Stimulated activated CD8-positive, alpha-beta memory T cell treated with anti-CD3 and anti-CD28 coated beads, Interleukin-4, amount 100 ng/mL, for 48 hours (primary cell): ENCODE measurements around the gene OR4N5.
"Not testable (repeated sequence)": the region's sequence is repeated elsewhere in the genome, so short reads cannot be mapped to it uniquely, and the experiment has no call there.

Source experiments
- DNase-seq: peaks from one replicate; pipeline ENCODE4 v3.0.0-alpha.2; 2020

OR4N5 gene

GRCh38 chr14:20138520-20138919 lies at the start of gene OR4N5:
TSS of gene OR4N5 (plus strand) at chr14:20138820. CDS start at chr14:20143736, 4,916 bp downstream.
- no peak for DNase-seq

GRCh38 chr14:20092050-20092449 lies 46.6 kb upstream of the OR4N5 start:
- DNase-seq, result no peak

DNA sequence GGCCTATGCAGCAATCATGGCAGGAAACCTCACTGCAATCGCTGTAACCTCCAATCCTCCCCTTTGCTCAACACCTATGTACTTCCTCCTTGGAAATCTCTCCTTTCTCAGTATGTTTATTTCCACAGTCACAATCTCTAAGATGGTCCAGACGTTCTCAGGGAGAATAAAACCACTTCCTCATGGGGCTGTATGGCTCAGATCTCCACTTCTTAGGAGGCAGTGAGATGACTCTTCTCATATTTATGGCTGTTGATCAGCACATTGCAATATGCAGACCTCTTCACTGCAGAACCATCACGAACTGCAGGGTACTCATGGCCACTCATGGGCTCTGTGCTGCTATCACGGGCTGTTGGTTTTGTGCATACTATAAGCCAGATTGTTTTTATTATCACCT lies 45.2 kb upstream of the OR4N5 start:
- DNase-seq, result no peak

- not testable (repeated sequence) for DNase-seq
Measured at GRCh38 chr14:20098926-20099770, 39.5 kb upstream of the OR4N5 start.

DNA sequence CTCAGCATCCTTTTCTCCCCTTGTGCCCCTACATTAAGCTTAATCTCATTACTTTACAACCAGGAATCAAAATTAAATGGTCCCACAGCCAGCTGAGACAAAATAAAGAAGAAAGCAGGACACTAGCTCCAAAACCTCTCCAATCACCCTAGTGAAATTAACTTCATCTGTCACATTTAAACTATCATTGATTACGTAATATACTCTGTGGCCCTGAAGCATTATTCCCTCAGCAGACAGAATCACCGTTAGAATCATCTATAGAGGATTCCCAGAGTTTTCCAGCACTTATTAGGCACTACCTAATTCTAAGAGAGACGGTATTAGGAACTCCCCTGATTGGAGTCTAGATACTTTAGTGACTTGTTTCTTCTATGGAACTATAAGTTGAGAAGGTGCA lies 28.2 kb upstream of the OR4N5 start, which contains the start of gene OR4K17:
Gene OR4K17 (plus strand): TSS at position 302 of the 400 bp plus-strand sequence. CDS start 6,761 bp downstream, outside the sequence.
- DNase-seq, result no peak

DNA sequence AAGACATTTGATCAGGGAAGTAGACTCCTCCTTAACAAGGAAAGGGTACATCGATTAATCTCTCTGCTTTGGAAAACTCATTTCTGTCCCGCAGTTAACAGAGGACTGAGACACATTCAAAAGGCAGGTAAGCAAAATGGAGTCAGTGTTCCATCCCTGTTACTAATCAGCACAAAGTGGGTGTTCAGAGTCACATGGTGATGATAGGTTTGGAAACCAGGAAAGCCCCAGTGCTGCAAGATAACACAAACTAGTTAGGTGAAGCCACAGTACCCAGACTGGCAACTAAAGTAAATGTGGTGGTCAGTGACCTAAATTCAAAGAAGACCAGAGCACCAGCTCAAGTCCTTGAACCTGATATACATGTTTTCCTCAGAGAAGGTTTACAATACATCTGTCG lies 26.3 kb upstream of the OR4N5 start:
- no peak for DNase-seq

DNA sequence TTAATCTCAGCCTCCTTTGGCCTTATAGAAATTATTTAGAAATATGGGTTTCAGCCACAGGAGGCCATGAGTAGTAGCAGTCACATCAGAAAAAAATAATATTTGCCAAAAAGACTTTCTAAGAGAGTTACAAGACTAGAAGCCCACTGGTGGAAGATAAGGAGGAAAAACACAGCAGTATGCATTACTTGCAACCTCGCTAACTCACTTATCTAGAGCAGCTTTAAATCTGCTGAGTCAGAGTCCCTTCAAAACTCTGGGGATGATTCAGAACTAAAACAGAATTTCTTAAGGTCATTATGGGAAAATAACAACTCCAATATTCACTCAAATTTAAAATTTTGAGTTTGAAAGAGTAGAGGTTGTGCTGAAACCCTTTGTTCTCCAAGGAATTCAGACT lies 21.9 kb upstream of the OR4N5 start:
- no peak for DNase-seq

GRCh38 chr14:20118795-20119194 lies 19.8 kb upstream of the OR4N5 start:
- DNase-seq, result no peak

DNA sequence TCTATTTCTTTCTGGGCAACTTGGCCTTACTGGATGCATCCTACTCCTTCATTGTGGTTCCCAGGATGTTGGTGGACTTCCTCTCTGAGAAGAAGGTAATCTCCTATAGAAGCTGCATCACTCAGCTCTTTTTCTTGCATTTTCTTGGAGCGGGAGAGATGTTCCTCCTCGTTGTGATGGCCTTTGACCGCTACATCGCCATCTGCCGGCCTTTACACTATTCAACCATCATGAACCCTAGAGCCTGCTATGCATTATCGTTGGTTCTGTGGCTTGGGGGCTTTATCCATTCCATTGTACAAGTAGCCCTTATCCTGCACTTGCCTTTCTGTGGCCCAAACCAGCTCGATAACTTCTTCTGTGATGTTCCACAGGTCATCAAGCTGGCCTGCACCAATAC lies 5.3 kb downstream of the OR4N5 start:
- DNase-seq, result no peak

- no peak for DNase-seq
Measured at GRCh38 chr14:20144820-20145219, 6.2 kb downstream of the OR4N5 start.

DNA sequence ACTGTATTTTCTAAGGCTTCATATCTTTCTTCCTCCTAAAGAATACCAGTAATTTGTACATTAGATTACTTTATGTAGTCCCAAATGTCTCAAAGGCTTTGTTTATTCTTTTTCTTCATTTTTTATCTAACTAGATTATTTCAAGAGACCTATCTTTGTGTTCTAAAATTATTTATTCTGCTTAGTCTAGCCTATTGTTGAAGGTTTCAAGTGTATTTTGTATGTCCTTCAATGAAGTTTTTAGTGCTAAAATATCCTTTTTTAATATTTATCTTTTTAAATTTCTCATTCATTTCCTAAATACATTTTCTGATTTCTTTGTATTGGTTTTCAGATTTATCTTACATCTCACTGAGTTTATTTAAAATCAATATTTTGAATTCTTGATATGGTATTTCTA lies 25.8 kb downstream of the OR4N5 start:
- no peak for DNase-seq

- DNase-seq, result no peak
Measured at GRCh38 chr14:20167091-20167490, 28.5 kb downstream of the OR4N5 start.

GRCh38 chr14:20169852-20170251 lies 31.2 kb downstream of the OR4N5 start:
- DNase-seq, result not testable (repeated sequence)

- not testable (repeated sequence) for DNase-seq
Measured at GRCh38 chr14:20174205-20174604, 35.6 kb downstream of the OR4N5 start.

DNA sequence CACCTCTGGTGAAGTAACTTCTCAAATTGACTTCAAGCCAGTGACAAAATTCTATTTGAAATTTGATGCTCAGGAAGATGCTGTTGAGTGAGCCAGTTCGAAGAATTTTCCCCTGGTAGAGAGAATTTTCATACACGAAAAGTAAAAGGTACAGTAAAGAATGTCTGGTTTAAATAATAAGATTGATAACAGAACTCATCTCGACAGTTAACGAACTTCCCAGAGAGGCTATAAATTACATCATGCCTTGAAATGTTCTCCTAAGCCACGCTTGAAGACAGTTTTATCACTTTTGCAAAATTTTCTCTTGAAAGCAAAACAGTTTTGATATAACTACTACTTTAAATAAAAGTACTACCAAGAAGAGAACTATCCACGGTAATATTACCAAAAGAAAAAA lies 37.7 kb downstream of the OR4N5 start:
- DNase-seq, result no peak

- DNase-seq, result no peak
Measured at GRCh38 chr14:20177433-20177974, 38.9 kb downstream of the OR4N5 start.

GRCh38 chr14:20179218-20179617 lies 40.6 kb downstream of the OR4N5 start:
- DNase-seq, result no peak

DNA sequence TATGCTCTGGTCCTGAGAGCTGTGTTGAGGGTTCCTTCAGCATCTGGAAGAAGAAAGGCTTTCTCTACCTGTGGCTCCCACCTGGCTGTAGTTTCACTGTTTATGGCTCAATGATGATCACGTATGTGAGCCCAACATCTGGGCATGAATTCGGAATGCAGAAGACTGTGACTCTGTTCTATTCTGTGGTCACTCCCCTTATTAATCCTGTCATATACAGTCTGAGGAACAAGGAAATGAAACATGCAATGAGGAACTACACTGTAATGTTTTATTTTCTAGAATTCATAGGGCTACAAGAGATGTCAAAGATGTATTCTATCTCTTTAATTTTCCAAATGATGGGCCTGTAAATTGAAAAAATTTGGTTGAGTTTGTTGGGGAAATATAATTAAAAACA lies 41.3 kb downstream of the OR4N5 start:
- no peak for DNase-seq

GRCh38 chr14:20180486-20180885 lies 41.9 kb downstream of the OR4N5 start:
- no peak for DNase-seq

DNA sequence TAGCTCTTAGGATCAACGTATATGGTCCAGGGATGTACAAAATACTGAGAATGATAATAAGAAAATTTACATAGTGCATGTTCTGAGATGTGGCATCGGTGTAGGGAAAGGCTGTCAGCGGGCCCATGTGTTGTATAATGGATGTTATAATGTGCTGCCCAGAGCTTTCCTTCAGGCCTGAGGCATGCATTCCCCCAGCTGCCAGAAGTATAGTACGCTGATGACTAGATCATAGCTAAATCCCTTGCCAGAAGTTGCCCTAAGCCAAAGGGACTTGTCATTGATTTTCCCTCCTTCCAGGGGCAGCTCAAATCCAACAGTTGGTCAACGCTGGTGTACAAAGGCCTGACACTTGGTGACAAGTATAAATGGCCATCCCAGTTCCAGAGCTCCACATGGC lies 45.6 kb downstream of the OR4N5 start:
- no peak for DNase-seq

- DNase-seq, result no peak
Measured at GRCh38 chr14:20190596-20190995, 52.0 kb downstream of the OR4N5 start, which contains the start of gene OR11G2. TSS of gene OR11G2 (plus strand) at chr14:20190896. CDS start at chr14:20197438, 6,542 bp downstream.

GRCh38 chr14:20191396-20191795 lies 52.8 kb downstream of the OR4N5 start:
- no peak for DNase-seq

DNA sequence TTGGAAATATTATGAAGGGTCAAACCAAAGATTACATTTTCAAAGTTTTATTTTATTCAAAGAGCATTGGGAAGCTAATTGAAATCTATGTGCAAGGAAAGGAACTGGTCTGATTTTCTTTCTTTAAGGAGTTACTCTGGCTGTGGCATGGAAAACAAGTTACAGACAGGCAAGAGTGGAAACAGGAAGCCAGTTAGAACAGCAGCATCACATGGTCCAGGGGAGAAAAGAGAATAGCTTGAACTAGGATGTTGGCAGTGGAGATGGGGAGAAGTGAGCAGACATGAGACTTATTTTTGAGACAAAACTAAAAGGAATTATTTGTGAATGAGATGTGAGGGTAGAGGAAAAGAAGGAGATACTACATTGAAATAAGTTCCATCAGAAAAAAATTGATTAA lies 55.5 kb downstream of the OR4N5 start:
- DNase-seq, result no peak
